ENCODE measurements around the gene CNPY4. TPM values are rescaled to one million over a fixed set of nuclear protein-coding genes. Genes with fewer than 3 reads are reported as not detected.

CNPY4 gene
- total and polyA plus RNA-seq, 2 donors (not counting 3 experiments of a cell fraction or from before 2014, with no cell fraction given): 28.6 to 33.7 TPM

DNA sequence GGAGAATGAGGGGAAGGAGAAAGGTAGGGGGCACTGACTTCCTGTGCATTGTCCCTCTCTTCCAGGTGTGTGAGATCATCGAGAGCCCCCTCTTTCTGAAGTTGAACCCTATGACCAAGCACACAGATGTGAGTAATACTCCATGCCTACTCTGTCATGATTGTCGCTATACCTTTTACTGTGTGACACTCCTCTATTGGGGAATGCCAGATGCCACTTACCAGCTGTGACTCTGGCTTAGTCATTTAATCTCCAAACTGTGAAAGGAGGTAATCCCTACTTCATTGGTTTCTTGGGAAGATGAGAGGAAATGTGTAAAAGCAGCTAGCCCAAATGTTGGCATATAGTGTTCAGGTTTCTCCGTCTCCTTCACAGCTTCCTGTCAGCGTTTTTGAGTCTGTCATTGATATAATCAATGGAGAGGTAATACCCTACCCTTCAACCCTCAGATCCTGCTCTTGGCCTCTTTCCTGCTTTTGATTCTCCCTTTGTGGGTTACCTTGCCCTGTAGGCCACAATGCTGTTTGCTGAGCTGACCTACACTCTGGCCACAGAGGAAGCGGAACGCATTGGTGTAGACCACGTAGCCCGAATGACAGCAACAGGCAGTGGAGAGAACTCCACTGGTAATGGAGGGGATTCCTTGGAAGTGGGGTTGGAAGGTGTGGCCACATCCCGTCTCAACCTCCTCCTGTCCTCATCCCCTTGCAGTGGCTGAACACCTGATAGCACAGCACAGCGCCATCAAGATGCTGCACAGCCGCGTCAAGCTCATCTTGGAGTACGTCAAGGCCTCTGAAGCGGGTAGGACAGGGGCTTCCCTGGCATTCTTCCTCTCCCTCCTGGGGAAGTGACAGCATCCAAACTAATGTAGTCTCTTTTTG lies 28.7 kb upstream of the CNPY4 start:
- Histone ChIP-seq H3K27ac (ENCODE audit: insufficient read depth, low read depth, low read length) (no peak overlapping the region), H3K4me3 (replicated peaks in 1 of 3; ENCODE audit: insufficient read depth in 1 of 3, low read depth in 1 of 3, low read length in 3 of 3) (no peak overlapping the region), H3K9me1 (replicated peaks; ENCODE audit: control insufficient read depth, extremely low read depth, insufficient read depth, low read length) (no peaks in the 10 kb centered on the region), H4K20me1 (replicated peaks; ENCODE audit: control insufficient read depth, extremely low read depth, insufficient read depth, low read length) (no peaks in the 10 kb centered on the region), H3K9me3 (replicated peaks; ENCODE audit: control insufficient read depth, insufficient read depth, low read length) (no peaks in the 10 kb centered on the region), H3K4me1 (ENCODE audit: control insufficient read depth, extremely low read depth, insufficient read depth, low read length) (peaks cover 39% of the 10 kb centered on the region), H3K27me3 (ENCODE audit: control insufficient read depth in 2 of 2, insufficient read depth in 2 of 2, low read length in 2 of 2) (no peaks in the 10 kb centered on the region), H2AFZ (ENCODE audit: low read depth, low read length) (no peak overlapping the region), H3K9ac (replicated peaks; ENCODE audit: extremely low read depth, insufficient read depth, low read length) (no peak overlapping the region), H3K36me3 (ENCODE audit: control insufficient read depth in 2 of 2, extremely low read depth in 1 of 2, insufficient read depth in 2 of 2, low read length in 2 of 2) (peaks cover 28 to 33% of the 10 kb centered on the region in 2 experiments), H3K4me2 (ENCODE audit: insufficient read depth, low read length) (no peak overlapping the region), H3K79me2 (ENCODE audit: control insufficient read depth, insufficient read depth, low read length) (peaks cover 21% of the 10 kb centered on the region)
- ChIA-PET POLR2A (interaction anchor here (1.6 to 1.9 kb wide), 2 partner anchors 8 to 11 kb away, joined by 3 to 4 read pairs; partner anchors contain the start of genes AP4M1 and MCM7), CTCF (interaction anchor here (0.6 to 1.2 kb wide), 4 partner anchors 8 to 10 kb away, joined by 3 to 5 read pairs (median 4); partner anchors contain the start of genes AP4M1 and MCM7)
- BruUV-seq (replicated peaks): TSS peak; percentile 30
- dilution Hi-C loops (cut with MboI; ENCODE audit: extremely low pct_ligation_motif_present, low sequenced_read_pairs) (no loop called here), intact Hi-C loops (cut with micrococcal nuclease) (no loop called here)
- no peak for TF ChIP-seq POLR2A (IDR thresholded peaks at IDR 0.05; ENCODE audit: low read depth, low read length)
- FAIRE-seq: no peak
- DNase-seq (ENCODE audit: low read depth, low spot score): no peak

DNA sequence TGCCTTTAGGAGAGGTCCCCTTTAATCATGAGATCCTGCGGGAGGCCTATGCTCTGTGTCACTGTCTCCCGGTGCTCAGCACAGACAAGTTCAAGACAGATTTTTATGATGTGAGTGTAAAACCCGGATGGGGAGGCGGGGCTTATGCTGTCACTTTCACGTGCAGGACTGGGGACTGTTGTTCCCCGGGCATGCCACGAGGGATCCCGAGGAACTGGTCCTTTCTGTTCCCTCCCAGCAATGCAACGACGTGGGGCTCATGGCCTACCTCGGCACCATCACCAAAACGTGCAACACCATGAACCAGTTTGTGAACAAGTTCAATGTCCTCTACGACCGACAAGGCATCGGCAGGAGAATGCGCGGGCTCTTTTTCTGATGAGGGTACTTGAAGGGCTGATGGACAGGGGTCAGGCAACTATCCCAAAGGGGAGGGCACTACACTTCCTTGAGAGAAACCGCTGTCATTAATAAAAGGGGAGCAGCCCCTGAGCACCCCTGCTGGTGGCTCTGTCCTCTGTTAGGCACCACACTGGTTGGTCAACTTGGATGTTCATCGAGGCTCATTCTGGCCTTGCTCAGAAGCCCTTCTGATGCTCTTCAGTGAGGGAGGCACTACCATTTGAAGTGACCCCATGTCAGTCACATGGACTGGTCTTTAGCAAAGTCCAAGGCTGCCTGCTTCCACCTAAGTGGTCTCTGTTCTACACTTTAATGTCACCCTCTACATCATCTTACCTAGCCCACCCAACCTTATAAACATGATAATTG lies 27.8 kb upstream of the CNPY4 start:
- ChIA-PET POLR2A (interaction anchor here (1.9 kb wide), 1 partner anchor 10 kb away, joined by 4 read pairs; the partner anchor contains the start of genes AP4M1 and MCM7), CTCF (interaction anchor here (1.1 kb wide), 1 partner anchor 9 kb away, joined by 4 read pairs; no protein-coding TSS in a partner anchor)
- Histone ChIP-seq H3K79me2 (ENCODE audit: control insufficient read depth, insufficient read depth, low read length) (peaks cover 27% of the 10 kb centered on the region), H3K9me3 (replicated peaks; ENCODE audit: control insufficient read depth, insufficient read depth, low read length) (no peaks in the 10 kb centered on the region), H3K4me2 (ENCODE audit: insufficient read depth, low read length) (no peak overlapping the region), H2AFZ (ENCODE audit: low read depth, low read length) (no peak overlapping the region), H3K4me3 (replicated peaks in 1 of 3; ENCODE audit: insufficient read depth in 1 of 3, low read depth in 1 of 3, low read length in 3 of 3) (no peak overlapping the region), H3K9ac (replicated peaks; ENCODE audit: extremely low read depth, insufficient read depth, low read length) (no peak overlapping the region), H3K27me3 (ENCODE audit: control insufficient read depth in 2 of 2, insufficient read depth in 2 of 2, low read length in 2 of 2) (no peaks in the 10 kb centered on the region), H4K20me1 (replicated peaks; ENCODE audit: control insufficient read depth, extremely low read depth, insufficient read depth, low read length) (no peaks in the 10 kb centered on the region), H3K27ac (ENCODE audit: insufficient read depth, low read depth, low read length) (no peak overlapping the region), H3K36me3 (ENCODE audit: control insufficient read depth in 2 of 2, extremely low read depth in 1 of 2, insufficient read depth in 2 of 2, low read length in 2 of 2) (peaks cover 31 to 38% of the 10 kb centered on the region in 2 experiments), H3K9me1 (replicated peaks; ENCODE audit: control insufficient read depth, extremely low read depth, insufficient read depth, low read length) (no peaks in the 10 kb centered on the region), H3K4me1 (ENCODE audit: control insufficient read depth, extremely low read depth, insufficient read depth, low read length) (peaks cover 33% of the 10 kb centered on the region)
- dilution Hi-C loops (cut with MboI; ENCODE audit: extremely low pct_ligation_motif_present, low sequenced_read_pairs): no loop called here
- no peak for DNase-seq (ENCODE audit: low read depth, low spot score)
- BruUV-seq (replicated peaks): no TSS peak
- TF ChIP-seq GATA2 (IDR thresholded peaks at IDR 0.05; ENCODE audit: insufficient read depth, insufficient read length, low read depth, low read length) (no peak), POLR2AphosphoS5 (IDR thresholded peaks at IDR 0.05; ENCODE audit: insufficient read depth, low read depth, low read length) (no peak), POLR2A (IDR thresholded peaks at IDR 0.05; ENCODE audit: low read depth, low read length) (peak; percentile 15)
- TF ChIP-seq, protein P1, sequence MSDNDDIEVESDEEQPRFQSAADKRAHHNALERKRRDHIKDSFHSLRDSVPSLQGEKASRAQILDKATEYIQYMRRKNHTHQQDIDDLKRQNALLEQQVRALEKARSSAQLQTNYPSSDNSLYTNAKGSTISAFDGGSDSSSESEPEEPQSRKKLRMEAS (IDR thresholded peaks at IDR 0.05; ENCODE audit: insufficient read depth, insufficient read length): no peak
- TF ChIP-seq, protein P2, sequence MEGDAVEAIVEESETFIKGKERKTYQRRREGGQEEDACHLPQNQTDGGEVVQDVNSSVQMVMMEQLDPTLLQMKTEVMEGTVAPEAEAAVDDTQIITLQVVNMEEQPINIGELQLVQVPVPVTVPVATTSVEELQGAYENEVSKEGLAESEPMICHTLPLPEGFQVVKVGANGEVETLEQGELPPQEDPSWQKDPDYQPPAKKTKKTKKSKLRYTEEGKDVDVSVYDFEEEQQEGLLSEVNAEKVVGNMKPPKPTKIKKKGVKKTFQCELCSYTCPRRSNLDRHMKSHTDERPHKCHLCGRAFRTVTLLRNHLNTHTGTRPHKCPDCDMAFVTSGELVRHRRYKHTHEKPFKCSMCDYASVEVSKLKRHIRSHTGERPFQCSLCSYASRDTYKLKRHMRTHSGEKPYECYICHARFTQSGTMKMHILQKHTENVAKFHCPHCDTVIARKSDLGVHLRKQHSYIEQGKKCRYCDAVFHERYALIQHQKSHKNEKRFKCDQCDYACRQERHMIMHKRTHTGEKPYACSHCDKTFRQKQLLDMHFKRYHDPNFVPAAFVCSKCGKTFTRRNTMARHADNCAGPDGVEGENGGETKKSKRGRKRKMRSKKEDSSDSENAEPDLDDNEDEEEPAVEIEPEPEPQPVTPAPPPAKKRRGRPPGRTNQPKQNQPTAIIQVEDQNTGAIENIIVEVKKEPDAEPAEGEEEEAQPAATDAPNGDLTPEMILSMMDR (IDR thresholded peaks at IDR 0.05; ENCODE audit: extremely low read depth in 1 of 2, insufficient read depth in 1 of 2, low read depth in 1 of 2, low read length in 2 of 2): peak in 1 of 2 donors; percentile 2
- intact Hi-C loops (cut with micrococcal nuclease): no loop called here
- peak; percentile 8 for FAIRE-seq
